Natural killer cell (primary cell): ENCODE measurements around the gene EFCAB8. TPM values are rescaled to one million over a fixed set of nuclear protein-coding genes. Genes with fewer than 3 reads are reported as not detected.

ENCODE experiments used
- ATAC-seq, 3 donors: fragments of 150-1000 bp in 2 of 3; fragments of 200-7000 bp in 1 of 3; cut with Tn5 transposase; 1 replicate in 1 of 3; 2 replicates in 2 of 3; pipeline ENCODE4 v1.10.0; 2021; ENCODE audit warnings: mild to moderate bottlenecking in 2 of 3, moderate library complexity in 2 of 3
- DNase-seq, 2 donors: peaks; one replicate each; pipeline versions ENCODE4 v3.0.0 to v3.0.0-alpha.2; 2013 to 2021; ENCODE audit warnings: mixed read lengths in 1 of 2
- H3K27ac ChIP-seq: one replicate; pipeline ENCODE4 v1.5.1; 2013; ENCODE audit warnings: mild to moderate bottlenecking, low read length
- H3K27me3 ChIP-seq: one replicate; pipeline ENCODE4 v1.6.1; 2013; ENCODE audit warnings: low read length; ENCODE audit not compliant: control insufficient read depth, insufficient read depth
- H3K36me3 ChIP-seq: one replicate; pipeline ENCODE4 v1.6.1; 2013; ENCODE audit warnings: low read length; ENCODE audit not compliant: control insufficient read depth, insufficient read depth
- H3K4me1 ChIP-seq: one replicate; pipeline ENCODE4 v1.6.1; 2013; ENCODE audit warnings: low read length; ENCODE audit not compliant: control insufficient read depth, insufficient read depth
- H3K4me3 ChIP-seq: one replicate; pipeline ENCODE4 v1.5.1; 2013; ENCODE audit warnings: low read length
- H3K9me3 ChIP-seq: one replicate; pipeline ENCODE4 v1.6.1; 2013; ENCODE audit warnings: low read length; ENCODE audit not compliant: control insufficient read depth, insufficient read depth
- H3K27ac Mint-ChIP-seq, 2 donors: one replicate each; pipeline ENCODE4 v1.8.0; 2022; ENCODE audit warnings: mild to moderate bottlenecking in 2 of 2, mixed read lengths in 2 of 2, moderate library complexity in 1 of 2
- H3K27me3 Mint-ChIP-seq, 2 donors: one replicate each; pipeline ENCODE4 v1.8.0; 2022; ENCODE audit warnings: low read depth in 2 of 2, mixed read lengths in 2 of 2
- H3K36me3 Mint-ChIP-seq: one replicate; pipeline ENCODE4 v1.8.0; 2022; ENCODE audit warnings: mixed read lengths
- H3K4me1 Mint-ChIP-seq, 2 donors: one replicate each; pipeline ENCODE4 v1.8.0; 2022; ENCODE audit warnings: mixed read lengths in 2 of 2
- H3K4me3 Mint-ChIP-seq: one replicate; pipeline ENCODE4 v1.8.0; 2022; ENCODE audit warnings: mild to moderate bottlenecking, moderate library complexity, mixed read lengths
- H3K9me3 Mint-ChIP-seq, 2 donors: one replicate each; pipeline ENCODE4 v1.8.0; 2022; ENCODE audit warnings: mixed read lengths in 2 of 2
- WGBS: methylation state at CpG from one replicate; pipeline ENCODE4 v1.1.7; 2013; ENCODE audit warnings: missing lambda C conversion rate; ENCODE audit not compliant: insufficient coverage; 5-methylcytosine and 5-hydroxymethylcytosine counted together
- intact Hi-C: fragments of 100-400 bp; cut with micrococcal nuclease; formaldehyde crosslinking; loops from one replicate; pipeline ENCODE4 v1.14.2; 2022
- total RNA-seq, 4 donors: library from RNA; stranded (reverse); fragments of 120-200 nt in 1 of 4; gene quantifications; one replicate each; pipeline versions ENCODE4 v1.2.3 to v1.2.4, GENCODE V29; 2013 to 2022
- TF ChIP-seq, protein P1 (sequence below): fragments of 200-600 bp; IDR thresholded peaks from one replicate; pipeline ENCODE4 v1.8.0; 2022; ENCODE audit warnings: antibody characterized with exemption

The EFCAB8 gene
- total RNA-seq, 3 donors from 2014 or later (not counting 1 experiment from before 2014, with no cell fraction given) = 1.2 to 2.9 (median 2.3) TPM

DNA sequence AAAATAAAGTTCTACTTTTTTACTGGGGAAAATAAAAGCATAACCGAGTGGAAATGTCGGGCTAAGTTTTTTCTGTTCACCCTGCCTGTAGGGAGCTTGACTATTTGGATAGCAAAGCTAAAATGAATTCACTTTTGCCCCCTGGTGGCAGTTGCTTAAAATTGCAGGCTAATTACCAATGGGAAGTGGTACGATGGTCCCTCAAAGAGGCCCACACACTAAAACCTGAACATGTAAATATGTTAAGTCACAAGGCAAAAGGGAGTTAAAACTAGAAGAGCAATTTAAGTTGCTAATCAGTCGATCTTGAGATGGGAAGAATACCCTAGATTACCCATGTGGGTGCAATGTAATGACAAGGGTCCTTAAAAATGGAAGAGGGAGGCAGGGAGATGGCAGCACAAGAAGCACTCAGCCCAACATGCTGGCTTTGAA, 146.4 kb downstream of the EFCAB8 start:
- Mint-ChIP-seq H3K27ac (no peak overlapping the region), H3K9me3 (no peaks in the 10 kb centered on the region), H3K4me1 (no peaks in the 10 kb centered on the region), H3K36me3 (no peaks in the 10 kb centered on the region), H3K4me3 (no peak overlapping the region), H3K27me3 (no peaks in the 10 kb centered on the region)
- Histone ChIP-seq H3K36me3 (no peaks in the 10 kb centered on the region), H3K27ac (no peak overlapping the region), H3K9me3 (no peaks in the 10 kb centered on the region), H3K27me3 (no peaks in the 10 kb centered on the region), H3K4me1 (no peaks in the 10 kb centered on the region), H3K4me3 (no peak overlapping the region)
- DNase-seq = peak in 1 of 2 donors; percentile 71
- intact Hi-C loops = loop anchor here (1.0 kb wide), 1 partner anchor 103 kb away; no protein-coding TSS in a partner anchor
- no peak for ATAC-seq
- 68% methylated on average over 4 of the region's 4 CpGs for WGBS
- TF ChIP-seq, protein P1, sequence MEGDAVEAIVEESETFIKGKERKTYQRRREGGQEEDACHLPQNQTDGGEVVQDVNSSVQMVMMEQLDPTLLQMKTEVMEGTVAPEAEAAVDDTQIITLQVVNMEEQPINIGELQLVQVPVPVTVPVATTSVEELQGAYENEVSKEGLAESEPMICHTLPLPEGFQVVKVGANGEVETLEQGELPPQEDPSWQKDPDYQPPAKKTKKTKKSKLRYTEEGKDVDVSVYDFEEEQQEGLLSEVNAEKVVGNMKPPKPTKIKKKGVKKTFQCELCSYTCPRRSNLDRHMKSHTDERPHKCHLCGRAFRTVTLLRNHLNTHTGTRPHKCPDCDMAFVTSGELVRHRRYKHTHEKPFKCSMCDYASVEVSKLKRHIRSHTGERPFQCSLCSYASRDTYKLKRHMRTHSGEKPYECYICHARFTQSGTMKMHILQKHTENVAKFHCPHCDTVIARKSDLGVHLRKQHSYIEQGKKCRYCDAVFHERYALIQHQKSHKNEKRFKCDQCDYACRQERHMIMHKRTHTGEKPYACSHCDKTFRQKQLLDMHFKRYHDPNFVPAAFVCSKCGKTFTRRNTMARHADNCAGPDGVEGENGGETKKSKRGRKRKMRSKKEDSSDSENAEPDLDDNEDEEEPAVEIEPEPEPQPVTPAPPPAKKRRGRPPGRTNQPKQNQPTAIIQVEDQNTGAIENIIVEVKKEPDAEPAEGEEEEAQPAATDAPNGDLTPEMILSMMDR = peak; percentile 42

- no peaks in the 10 kb centered on the region for H3K9me3 ChIP-seq
- Mint-ChIP-seq H3K4me3 (no peak overlapping the region), H3K4me1 (no peaks in the 10 kb centered on the region), H3K36me3 (no peaks in the 10 kb centered on the region), H3K9me3 (no peaks in the 10 kb centered on the region), H3K27me3 (no peaks in the 10 kb centered on the region), H3K27ac (no peak overlapping the region)
- TF ChIP-seq, protein P1 = no peak
- no peak for ATAC-seq
- no peaks in the 10 kb centered on the region for H3K27me3 ChIP-seq
- intact Hi-C loops = loop anchor here (1.0 kb wide), 1 partner anchor 104 kb away; no protein-coding TSS in a partner anchor
- no peaks in the 10 kb centered on the region for H3K4me1 ChIP-seq
- DNase-seq = no peak
- no peak overlapping the region for H3K27ac ChIP-seq
- no peaks in the 10 kb centered on the region for H3K36me3 ChIP-seq
- 85% methylated on average over 8 of the region's 8 CpGs for WGBS
- no peak overlapping the region for H3K4me3 ChIP-seq
Measured at GRCh38 chr20:33005908-33006775, 147.4 kb downstream of the EFCAB8 start.

- no peak overlapping the region for H3K4me3 ChIP-seq
- no peak for DNase-seq
- H3K9me3 Mint-ChIP-seq = no peaks in the 10 kb centered on the region
- no peaks in the 10 kb centered on the region for H3K27me3 ChIP-seq
- H3K4me1 Mint-ChIP-seq = no peaks in the 10 kb centered on the region
- H3K9me3 ChIP-seq = no peaks in the 10 kb centered on the region
- H3K27me3 Mint-ChIP-seq = no peaks in the 10 kb centered on the region
- no peak overlapping the region for H3K27ac Mint-ChIP-seq
- H3K36me3 Mint-ChIP-seq = no peaks in the 10 kb centered on the region
- no peaks in the 10 kb centered on the region for H3K4me1 ChIP-seq
- H3K27ac ChIP-seq = no peak overlapping the region
- no peaks in the 10 kb centered on the region for H3K36me3 ChIP-seq
- 95% methylated on average over 8 of the region's 8 CpGs for WGBS
- intact Hi-C loops = no loop called here
- no peak for ATAC-seq
- no peak overlapping the region for H3K4me3 Mint-ChIP-seq
- TF ChIP-seq, protein P1 = no peak
Measured at GRCh38 chr20:33006776-33007375, 148.2 kb downstream of the EFCAB8 start.
